Measurements from ENCODE around the gene TAS2R1. TPM values are rescaled to one million over a fixed set of nuclear protein-coding genes. Genes with fewer than 3 reads are reported as not detected.

Gene TAS2R1
- total RNA-seq, 2 experiments from 2014 or later = not detected

DNA sequence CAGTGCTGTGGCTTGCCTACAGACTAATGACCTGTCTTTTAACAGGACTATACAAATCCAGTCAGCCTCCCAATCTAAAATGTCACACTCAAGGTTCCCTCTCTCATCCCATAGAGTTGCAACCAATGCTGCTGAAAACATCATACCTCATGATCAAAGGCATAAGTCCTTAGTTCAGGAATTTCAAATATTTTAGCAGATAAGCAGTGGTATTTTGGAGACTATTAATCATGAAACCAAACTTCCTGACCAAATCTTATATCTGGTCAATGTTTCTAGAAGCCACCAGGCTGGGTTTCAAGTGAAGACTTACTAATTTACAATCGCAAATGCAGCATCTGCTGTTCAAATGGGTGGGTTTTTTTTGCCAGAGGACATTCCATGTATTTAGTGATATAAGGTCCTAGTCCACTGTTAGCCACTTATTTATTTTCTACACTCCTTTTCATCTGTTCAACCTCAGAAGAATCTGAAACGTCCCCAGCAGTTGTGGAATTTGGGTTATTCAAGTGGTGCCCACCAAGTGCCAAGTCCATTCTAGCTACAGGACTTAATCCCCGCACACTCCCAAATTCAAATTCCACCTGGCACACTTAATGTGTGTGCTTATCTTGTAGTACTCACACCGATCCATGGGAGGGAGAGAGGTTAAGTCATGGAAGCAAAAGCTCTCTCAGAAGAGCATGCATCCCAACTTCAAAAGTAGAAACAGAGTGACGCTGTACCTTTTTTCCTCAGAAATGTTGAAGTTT, 5.8 kb downstream of the TAS2R1 start:
- CTCF ChIA-PET = no interaction called here
- TF ChIP-seq, protein P1, sequence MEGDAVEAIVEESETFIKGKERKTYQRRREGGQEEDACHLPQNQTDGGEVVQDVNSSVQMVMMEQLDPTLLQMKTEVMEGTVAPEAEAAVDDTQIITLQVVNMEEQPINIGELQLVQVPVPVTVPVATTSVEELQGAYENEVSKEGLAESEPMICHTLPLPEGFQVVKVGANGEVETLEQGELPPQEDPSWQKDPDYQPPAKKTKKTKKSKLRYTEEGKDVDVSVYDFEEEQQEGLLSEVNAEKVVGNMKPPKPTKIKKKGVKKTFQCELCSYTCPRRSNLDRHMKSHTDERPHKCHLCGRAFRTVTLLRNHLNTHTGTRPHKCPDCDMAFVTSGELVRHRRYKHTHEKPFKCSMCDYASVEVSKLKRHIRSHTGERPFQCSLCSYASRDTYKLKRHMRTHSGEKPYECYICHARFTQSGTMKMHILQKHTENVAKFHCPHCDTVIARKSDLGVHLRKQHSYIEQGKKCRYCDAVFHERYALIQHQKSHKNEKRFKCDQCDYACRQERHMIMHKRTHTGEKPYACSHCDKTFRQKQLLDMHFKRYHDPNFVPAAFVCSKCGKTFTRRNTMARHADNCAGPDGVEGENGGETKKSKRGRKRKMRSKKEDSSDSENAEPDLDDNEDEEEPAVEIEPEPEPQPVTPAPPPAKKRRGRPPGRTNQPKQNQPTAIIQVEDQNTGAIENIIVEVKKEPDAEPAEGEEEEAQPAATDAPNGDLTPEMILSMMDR (IDR thresholded peaks at IDR 0.05) = no peak
- no peak overlapping the region for H3K27ac Mint-ChIP-seq
- intact Hi-C loops (cut with DNase I, micrococcal nuclease) = no loop called here
- H3K4me1 Mint-ChIP-seq (ENCODE audit: low read depth) = no peaks in the 10 kb centered on the region
- H3K9me3 ChIP-seq (ENCODE audit: control insufficient read depth in 1 of 2, insufficient read depth in 1 of 2, low read length in 2 of 2) = peaks cover 0 to 9% of the 10 kb centered on the region in 2 experiments
- POLR2A ChIA-PET = no interaction called here
- H3K4me1 ChIP-seq (ENCODE audit: insufficient read depth, low read length) = no peaks in the 10 kb centered on the region
- H3K4me3 Mint-ChIP-seq = no peak overlapping the region
- H3K36me3 Mint-ChIP-seq (ENCODE audit: low read depth) = no peaks in the 10 kb centered on the region
- H3K27ac ChIP-seq (ENCODE audit: low read depth in 1 of 2, low read length in 2 of 2) = no peak overlapping the region
- DNase-seq (no peak), ATAC-seq (ENCODE audit: poor library complexity) (no peak)
- no peak overlapping the region for H3K4me3 ChIP-seq (ENCODE audit: low read length)
- no peaks in the 10 kb centered on the region for H3K36me3 ChIP-seq (ENCODE audit: insufficient read depth, low read length)
- H3K9me3 Mint-ChIP-seq = peaks cover 7% of the 10 kb centered on the region
- H3K27me3 Mint-ChIP-seq = no peaks in the 10 kb centered on the region
- no peaks in the 10 kb centered on the region for H3K27me3 ChIP-seq (ENCODE audit: control insufficient read depth in 1 of 2, insufficient read depth in 2 of 2, low read length in 2 of 2)

DNA sequence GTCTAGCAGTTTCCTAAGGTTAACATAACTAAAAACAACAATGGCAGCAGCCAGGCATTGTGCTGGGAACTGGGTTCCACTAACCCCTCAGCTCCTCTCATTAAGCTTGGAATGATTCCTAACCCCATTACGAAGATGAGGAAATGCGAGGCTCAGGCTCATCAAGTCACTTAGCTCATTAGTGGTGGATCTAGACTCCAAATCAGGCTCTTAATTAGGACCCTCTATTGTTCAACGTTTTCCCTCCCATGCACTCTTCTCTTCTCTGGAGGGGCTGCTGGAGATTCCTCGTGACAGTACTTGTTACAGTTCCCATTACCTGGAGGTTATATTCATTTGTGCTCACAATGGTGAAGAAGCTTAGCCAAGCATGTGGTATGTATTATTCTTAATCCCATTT, 6.5 kb downstream of the TAS2R1 start:
- Histone ChIP-seq H3K27me3 (ENCODE audit: control insufficient read depth in 1 of 2, insufficient read depth in 2 of 2, low read length in 2 of 2) (no peaks in the 10 kb centered on the region), H3K27ac (ENCODE audit: low read depth in 1 of 2, low read length in 2 of 2) (no peak overlapping the region), H3K4me1 (ENCODE audit: insufficient read depth, low read length) (no peaks in the 10 kb centered on the region), H3K9me3 (ENCODE audit: control insufficient read depth in 1 of 2, insufficient read depth in 1 of 2, low read length in 2 of 2) (peaks cover 0 to 7% of the 10 kb centered on the region in 2 experiments), H3K36me3 (ENCODE audit: insufficient read depth, low read length) (no peaks in the 10 kb centered on the region), H3K4me3 (ENCODE audit: low read length) (no peak overlapping the region)
- Mint-ChIP-seq H3K36me3 (ENCODE audit: low read depth) (no peaks in the 10 kb centered on the region), H3K9me3 (peaks cover 7% of the 10 kb centered on the region), H3K27me3 (no peaks in the 10 kb centered on the region), H3K4me3 (no peak overlapping the region), H3K27ac (no peak overlapping the region), H3K4me1 (ENCODE audit: low read depth) (no peaks in the 10 kb centered on the region)
- no peak for ATAC-seq (ENCODE audit: poor library complexity)
- intact Hi-C loops (cut with DNase I, micrococcal nuclease) = no loop called here
- TF ChIP-seq, protein P1 (IDR thresholded peaks at IDR 0.05) = no peak
- ChIA-PET CTCF (no interaction called here), POLR2A (no interaction called here)
- DNase-seq = no peak

DNA sequence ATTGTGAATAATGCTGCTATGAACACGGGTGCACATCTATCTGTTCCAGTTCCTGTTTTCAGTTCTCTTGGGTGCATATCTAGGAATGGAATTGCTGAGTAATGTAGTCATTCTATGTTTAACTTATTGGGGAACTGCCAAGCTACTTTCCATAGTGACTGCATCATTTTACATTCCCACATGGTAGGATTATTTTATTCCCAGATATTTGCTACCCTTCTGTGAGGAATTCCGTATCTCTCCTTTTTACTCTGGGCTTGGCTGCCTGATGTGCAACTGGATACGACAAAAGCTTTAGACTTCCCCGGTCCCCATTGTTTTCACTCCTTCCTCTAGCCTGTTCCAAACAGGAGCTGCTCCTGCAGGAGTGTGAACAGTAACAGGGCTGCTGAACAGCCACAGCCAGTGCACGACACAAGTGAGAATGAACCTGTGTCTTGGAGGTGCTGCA, 7.2 kb downstream of the TAS2R1 start:
- Histone ChIP-seq H3K9me3 (ENCODE audit: control insufficient read depth in 1 of 2, insufficient read depth in 1 of 2, low read length in 2 of 2) (peaks cover 0 to 9% of the 10 kb centered on the region in 2 experiments), H3K4me1 (ENCODE audit: insufficient read depth, low read length) (no peaks in the 10 kb centered on the region), H3K27ac (ENCODE audit: low read depth in 1 of 2, low read length in 2 of 2) (no peak overlapping the region), H3K4me3 (ENCODE audit: low read length) (no peak overlapping the region), H3K27me3 (ENCODE audit: control insufficient read depth in 1 of 2, insufficient read depth in 2 of 2, low read length in 2 of 2) (no peaks in the 10 kb centered on the region), H3K36me3 (ENCODE audit: insufficient read depth, low read length) (no peaks in the 10 kb centered on the region)
- Mint-ChIP-seq H3K9me3 (peaks cover 7% of the 10 kb centered on the region), H3K4me1 (ENCODE audit: low read depth) (no peaks in the 10 kb centered on the region), H3K27ac (no peak overlapping the region), H3K4me3 (no peak overlapping the region), H3K36me3 (ENCODE audit: low read depth) (no peaks in the 10 kb centered on the region), H3K27me3 (no peaks in the 10 kb centered on the region)
- CTCF ChIA-PET = no interaction called here
- intact Hi-C loops (cut with DNase I, micrococcal nuclease) = no loop called here
- ATAC-seq (ENCODE audit: poor library complexity) = no peak
- POLR2A ChIA-PET = no interaction called here
- DNase-seq = no peak
- TF ChIP-seq, protein P1 (IDR thresholded peaks at IDR 0.05) = no peak
